ENCODE data around the gene HEXD.
A peak's percentile ranks its signal among the peaks of the same experiment; 100 is the strongest.
"Not testable (repeated sequence)": the region's sequence is repeated elsewhere in the genome, so short reads cannot be mapped to it uniquely, and the experiment has no call there.

HEXD gene

GRCh38 chr17:82442643-82443464 is 24.7 kb downstream of the HEXD start:
- no peak for DNase-seq

- DNase-seq, result no peak
Observed at GRCh38 chr17:82443465-82444283, 25.5 kb downstream of the HEXD start.

GRCh38 chr17:82444284-82444893 is 26.2 kb downstream of the HEXD start:
- no peak for DNase-seq

GRCh38 chr17:82444941-82445521 is 26.9 kb downstream of the HEXD start:
- no peak for DNase-seq

- DNase-seq, result no peak
Observed at GRCh38 chr17:82445542-82445941, 27.4 kb downstream of the HEXD start.

DNA sequence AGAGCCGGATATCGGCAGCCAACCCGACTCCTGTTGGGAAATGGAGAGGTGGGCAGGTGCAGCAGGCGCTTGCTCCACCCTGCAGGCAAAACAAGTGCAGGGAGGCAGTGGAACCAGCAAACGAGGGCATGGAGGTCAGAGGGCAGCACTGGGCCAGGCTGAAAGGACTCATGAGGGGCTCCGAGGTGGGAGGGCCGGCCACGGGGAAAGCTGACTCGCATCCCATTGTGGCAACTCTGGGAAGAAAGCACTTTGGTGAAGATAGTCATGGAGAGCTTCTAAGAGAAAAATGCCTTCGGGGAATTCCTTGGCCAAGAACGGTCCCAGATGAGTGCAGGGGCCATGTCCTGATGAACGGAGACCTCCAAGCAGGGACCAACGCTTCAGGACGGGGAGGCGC is 28.0 kb downstream of the HEXD start:
- no peak for DNase-seq

- DNase-seq, result no peak
Observed at GRCh38 chr17:82446649-82447048, 28.5 kb downstream of the HEXD start.

DNA sequence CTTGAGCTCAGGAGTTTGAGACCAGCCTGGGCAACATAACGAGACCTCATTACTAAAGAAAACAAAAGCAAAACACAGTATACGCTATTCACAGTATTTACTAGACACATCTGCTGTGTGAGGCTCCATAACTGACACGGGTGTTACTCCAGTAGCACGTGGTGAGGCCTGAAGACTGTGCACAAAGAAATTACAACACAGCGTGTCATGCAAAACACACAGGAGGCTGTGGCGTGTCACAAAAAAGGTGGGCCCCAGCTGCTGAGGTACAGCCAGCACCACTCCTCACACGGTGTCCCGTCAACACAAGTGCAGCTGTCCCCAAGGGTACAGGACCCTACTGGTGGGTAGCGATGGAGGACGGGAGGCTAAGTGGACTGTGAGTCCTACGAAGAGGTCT is 29.7 kb downstream of the HEXD start:
- DNase-seq, result no peak

DNA sequence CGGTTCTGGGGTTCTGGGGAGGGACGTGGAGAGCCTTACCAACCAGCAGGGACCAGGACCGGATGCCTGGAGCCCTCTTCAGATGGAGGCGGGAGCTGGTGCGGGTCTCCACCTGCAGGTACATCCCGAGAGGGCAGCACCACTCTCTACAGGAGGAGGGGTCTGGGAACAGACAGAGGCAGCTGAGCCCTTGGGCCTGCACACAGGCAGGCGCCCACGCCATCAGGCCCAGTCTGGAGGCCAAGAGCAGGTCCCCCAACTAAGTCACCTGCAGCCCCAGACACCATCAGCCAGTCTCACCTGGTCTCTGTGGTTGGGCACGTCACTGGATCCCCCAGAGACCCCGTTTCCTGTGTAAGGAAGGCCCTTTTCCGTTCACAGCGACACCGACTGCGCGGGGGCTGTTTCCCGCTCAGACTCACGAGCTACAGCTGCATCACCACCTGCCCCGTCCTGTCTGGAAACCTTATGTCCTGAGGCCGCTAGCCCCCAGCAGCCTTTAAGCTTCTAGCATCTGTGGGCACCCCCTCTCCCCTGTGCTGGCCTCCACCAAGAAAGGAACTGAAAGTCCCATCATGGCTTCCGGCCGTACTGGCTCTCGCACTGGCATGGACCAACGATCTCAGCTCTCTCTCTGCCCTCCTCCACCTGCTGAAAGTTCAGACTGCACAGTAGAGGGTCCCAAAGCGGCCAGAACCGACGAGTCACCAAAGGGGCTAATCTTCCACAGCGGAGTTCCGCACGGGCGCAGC is 31.2 kb downstream of the HEXD start:
- no peak for DNase-seq

GRCh38 chr17:82449883-82450356 is 31.8 kb downstream of the HEXD start:
- DNase-seq, result no peak

GRCh38 chr17:82450357-82451106 is 32.4 kb downstream of the HEXD start, which contains the start of gene CYBC1:
CYBC1 (minus strand) TSS chr17:82450752; CDS start chr17:82449254, 1,498 bp downstream.
- DNase-seq, result peak; percentile 57 to 82

DNA sequence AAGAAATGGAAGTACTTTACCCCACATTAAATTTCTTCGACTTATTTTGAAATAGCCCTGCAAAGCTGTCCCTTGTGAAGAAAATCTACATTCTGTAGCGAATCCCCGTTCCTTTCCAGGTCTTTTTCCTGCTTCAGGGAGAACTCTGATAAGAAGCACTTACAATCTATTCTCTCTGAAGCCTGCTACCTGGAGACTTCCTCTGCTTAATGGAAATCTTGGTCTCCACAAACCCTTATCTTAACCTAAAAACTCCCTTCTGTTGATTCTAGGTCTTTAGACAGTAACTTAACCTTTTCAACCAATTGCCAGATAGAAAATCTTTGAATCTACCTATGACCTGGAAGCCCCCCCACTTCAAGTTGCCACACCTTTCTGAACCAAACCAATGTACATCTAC is 34.0 kb downstream of the HEXD start:
- no peak for DNase-seq

- not testable (repeated sequence) for DNase-seq
Observed at GRCh38 chr17:82453151-82453550, 35.0 kb downstream of the HEXD start.

- DNase-seq, result not testable (repeated sequence)
Observed at GRCh38 chr17:82453706-82454105, 35.6 kb downstream of the HEXD start.

DNA sequence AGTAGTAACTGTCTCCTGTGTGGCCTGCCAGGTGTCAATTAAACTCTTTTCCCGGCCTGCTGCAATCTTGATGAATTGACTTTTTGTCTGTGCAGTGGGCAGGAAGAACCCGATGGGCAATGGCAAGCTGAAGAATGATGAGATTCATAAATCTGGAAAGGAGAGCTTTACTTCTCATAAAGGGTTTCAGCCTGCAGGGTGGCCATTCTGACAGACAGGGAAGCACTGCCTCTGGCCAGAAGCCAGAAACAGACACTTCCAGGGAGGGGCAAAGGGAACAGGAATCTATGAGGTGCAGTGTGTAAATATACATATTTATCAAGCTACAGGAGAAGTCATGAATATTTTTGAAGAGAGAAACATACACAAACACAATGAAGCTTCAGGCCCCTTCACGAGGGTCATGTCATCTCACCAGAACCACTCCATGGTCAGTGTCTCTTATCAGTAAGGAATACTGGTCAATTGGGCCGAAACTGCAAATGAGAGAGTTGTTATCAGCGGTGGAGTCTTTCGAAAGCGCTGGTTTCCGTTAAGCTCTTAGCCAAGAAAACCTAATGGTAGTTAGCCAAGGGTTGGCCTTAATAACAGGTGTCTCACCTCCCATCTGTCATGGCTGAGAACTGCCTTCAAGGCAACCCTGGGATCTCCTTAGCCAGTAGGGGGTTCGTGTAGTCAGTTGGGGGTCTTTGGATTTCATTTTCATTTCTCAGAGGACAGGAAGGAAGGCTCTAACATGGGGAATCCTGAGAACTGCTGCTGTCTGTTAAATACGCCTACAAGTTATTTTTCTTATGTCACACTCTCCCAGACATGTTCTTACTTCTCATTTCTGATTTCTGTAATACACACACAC is 39.2 kb downstream of the HEXD start:
- no peak for DNase-seq

- no peak for DNase-seq
Observed at GRCh38 chr17:82457929-82458178, 39.7 kb downstream of the HEXD start.

DNA sequence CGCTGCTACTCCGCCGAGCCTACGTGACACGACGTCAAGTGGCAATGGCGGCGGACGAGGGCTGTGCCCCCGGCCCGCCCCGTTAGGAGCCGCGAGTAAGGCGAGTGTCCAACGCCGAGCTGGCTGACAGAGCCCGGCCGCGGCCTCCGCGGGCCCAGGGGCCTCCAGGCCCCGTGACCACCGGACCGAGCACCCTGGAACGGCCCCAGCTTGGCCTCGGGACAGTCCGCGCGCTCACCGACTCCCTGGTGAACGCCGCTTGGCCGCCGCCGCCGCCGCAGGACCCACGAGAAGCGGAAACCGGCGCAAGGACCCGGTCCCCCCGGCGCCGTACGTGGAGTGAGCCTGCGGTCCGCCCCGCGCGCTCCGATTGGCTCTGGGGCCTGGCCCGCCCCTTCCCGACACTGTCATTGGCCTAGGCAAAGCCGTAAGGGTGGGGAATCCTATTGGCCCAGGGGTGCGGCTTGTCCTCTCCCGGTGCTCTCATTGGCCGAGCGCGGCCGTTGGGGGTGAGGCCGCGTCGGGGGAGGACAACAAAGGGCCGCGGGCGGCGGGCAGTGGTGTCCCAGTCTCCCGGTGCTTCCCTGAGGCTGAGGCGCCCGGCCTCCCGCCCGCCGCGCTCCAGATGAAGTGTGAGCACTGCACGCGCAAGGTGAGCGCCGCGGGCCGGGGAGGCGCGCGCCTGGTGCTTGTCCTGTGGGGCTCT is 40.2 kb downstream of the HEXD start, which contains the start of gene NARF:
NARF (plus strand) TSS at position 563 of the 706 bp plus-strand sequence; CDS start at position 626, 63 bp downstream.
- DNase-seq, result peak; percentile 93 to 97

- DNase-seq, result no peak
Observed at GRCh38 chr17:82458885-82459424, 40.8 kb downstream of the HEXD start.

- not testable (repeated sequence) for DNase-seq
Observed at GRCh38 chr17:82459936-82460335, 41.8 kb downstream of the HEXD start.
